Naive thymus-derived CD4-positive, alpha-beta T cell (primary cell): Measurements from ENCODE around the gene RAVER1. TPM values are rescaled to one million over a fixed set of nuclear protein-coding genes. Genes with fewer than 3 reads are reported as not detected.

Source experiments
- polyA plus RNA-seq, 2 donors: library from polyadenylated mRNA; unstranded; fragments of 300-500 nt; fragmentation: Illumina TruSeq; gene quantifications; one replicate each; pipeline ENCODE4 v1.2.3, GENCODE V29; 2021
- total RNA-seq, 6 experiments: library from RNA in 5 of 6; stranded (reverse) in 5 of 6; gene quantifications; 1 replicate in 5 of 6; 2 replicates in 1 of 6; pipeline ENCODE4 v1.2.3 and lab custom pipeline; 2021 to 2026

Gene RAVER1
- total and polyA plus RNA-seq, 7 experiments from 2014 or later = 15.6 to 81.1 (median 49.6) TPM

Other genes with a start within 250 kb of the RAVER1 start
- 100 to 1,000 TPM in 3 of 5 experiments, 10 to 100 TPM in 2; 67.8 to 112 (median 102) TPM for gene SHFL, start 247.2 kb downstream of the RAVER1 start, total RNA-seq
- gene SHFL, start 247.2 kb downstream of the RAVER1 start, polyA plus RNA-seq = 10 to 100 TPM; 37.0 to 52.0 TPM
- 1 to 10 TPM in 3 of 5 experiments, under 1 TPM in 2; 0.68 to 1.7 (median 1.0) TPM for gene ANGPTL6, start 230.9 kb downstream of the RAVER1 start, total RNA-seq
- under 1 TPM; 0.23 to 0.48 TPM for gene ANGPTL6, start 230.9 kb downstream of the RAVER1 start, polyA plus RNA-seq
- gene PPAN, start 227.2 kb downstream of the RAVER1 start, total RNA-seq = 100 to 1,000 TPM in 4 of 5 experiments, 10 to 100 TPM in 1; 87.6 to 122 (median 109) TPM
- gene PPAN, start 227.2 kb downstream of the RAVER1 start, polyA plus RNA-seq = 10 to 100 TPM; 24.9 to 46.6 TPM
- gene P2RY11, start 221.8 kb downstream of the RAVER1 start, total RNA-seq = 10 to 100 TPM; 41.0 to 89.3 (median 58.9) TPM
- 1 to 10 TPM; 2.7 to 3.1 TPM for gene P2RY11, start 221.8 kb downstream of the RAVER1 start, polyA plus RNA-seq
- gene EIF3G, start 213.6 kb downstream of the RAVER1 start, total RNA-seq = 100 to 1,000 TPM; 242 to 356 (median 328) TPM
- gene EIF3G, start 213.6 kb downstream of the RAVER1 start, polyA plus RNA-seq = 100 to 1,000 TPM; 240 to 294 TPM
- gene DNMT1, start 138.6 kb downstream of the RAVER1 start, total RNA-seq = 100 to 1,000 TPM; 175 to 334 (median 194) TPM
- 100 to 1,000 TPM; 113 to 153 TPM for gene DNMT1, start 138.6 kb downstream of the RAVER1 start, polyA plus RNA-seq
- gene S1PR2, start 102.2 kb downstream of the RAVER1 start, total RNA-seq = 1 to 10 TPM; 3.4 to 6.8 (median 5.2) TPM
- under 1 TPM; 0.64 to 0.81 TPM for gene S1PR2, start 102.2 kb downstream of the RAVER1 start, polyA plus RNA-seq
- 10 to 100 TPM; 36.8 to 70.5 (median 43.0) TPM for gene MRPL4, start 81.3 kb downstream of the RAVER1 start, total RNA-seq
- gene MRPL4, start 81.3 kb downstream of the RAVER1 start, polyA plus RNA-seq = 10 to 100 TPM; 24.9 to 34.1 TPM
- 10 to 100 TPM in 3 of 5 experiments, 1 to 10 TPM in 2; 3.6 to 47.2 (median 16.3) TPM for gene ICAM1, start 62.4 kb downstream of the RAVER1 start, total RNA-seq
- gene ICAM1, start 62.4 kb downstream of the RAVER1 start, polyA plus RNA-seq = 1 to 10 TPM; 1.2 to 3.9 TPM
- gene ICAM4, start 46.6 kb downstream of the RAVER1 start, total RNA-seq = 1 to 10 TPM in 3 of 5 experiments, under 1 TPM in 2; 0.40 to 3.7 (median 1.2) TPM
- gene ICAM4, start 46.6 kb downstream of the RAVER1 start, polyA plus RNA-seq = under 1 TPM; 0.52 to 0.55 TPM
- 1 to 10 TPM in 1 of 5 experiments, under 1 TPM in 2, not detected in 2; 0.46 to 2.4 (median 0.48) TPM for gene ICAM5, start 43.6 kb downstream of the RAVER1 start, total RNA-seq
- not detected for gene ICAM5, start 43.6 kb downstream of the RAVER1 start, polyA plus RNA-seq
- 10 to 100 TPM in 1 of 5 experiments, 1 to 10 TPM in 4; 1.2 to 11.4 (median 6.2) TPM for gene ZGLP1, start 23.7 kb downstream of the RAVER1 start, total RNA-seq
- gene ZGLP1, start 23.7 kb downstream of the RAVER1 start, polyA plus RNA-seq = under 1 TPM in 1 of 2 donors, not detected in 1; 0.22 TPM
- gene FDX2, start 17.5 kb downstream of the RAVER1 start, total RNA-seq = 10 to 100 TPM in 2 of 5 experiments, 1 to 10 TPM in 3; 5.7 to 10.5 (median 9.3) TPM
- gene FDX2, start 17.5 kb downstream of the RAVER1 start, polyA plus RNA-seq = 10 to 100 TPM; 18.3 to 19.4 TPM
- gene ICAM3, start 6.1 kb upstream of the RAVER1 start, total RNA-seq = 100 to 1,000 TPM; 165 to 202 (median 189) TPM
- gene ICAM3, start 6.1 kb upstream of the RAVER1 start, polyA plus RNA-seq = 100 to 1,000 TPM; 229 to 244 TPM
- 100 to 1,000 TPM; 224 to 346 (median 284) TPM for gene TYK2, start 47.0 kb upstream of the RAVER1 start, total RNA-seq
- 10 to 100 TPM; 45.4 to 55.6 TPM for gene TYK2, start 47.0 kb upstream of the RAVER1 start, polyA plus RNA-seq
- gene CDC37, start 70.0 kb upstream of the RAVER1 start, total RNA-seq = 100 to 1,000 TPM; 169 to 229 (median 180) TPM
- 10 to 100 TPM; 62.8 to 99.2 TPM for gene CDC37, start 70.0 kb upstream of the RAVER1 start, polyA plus RNA-seq
- 10 to 100 TPM in 2 of 5 experiments, 1 to 10 TPM in 2, under 1 TPM in 1; 0.59 to 51.8 (median 5.0) TPM for gene PDE4A, start 87.0 kb upstream of the RAVER1 start, total RNA-seq
- gene PDE4A, start 87.0 kb upstream of the RAVER1 start, polyA plus RNA-seq = 1 to 10 TPM in 1 of 2 donors, under 1 TPM in 1; 0.47 to 2.0 TPM
- 10 to 100 TPM; 12.9 to 83.6 (median 31.4) TPM for gene KEAP1, start 169.8 kb upstream of the RAVER1 start, total RNA-seq
- 10 to 100 TPM; 21.9 to 37.7 TPM for gene KEAP1, start 169.8 kb upstream of the RAVER1 start, polyA plus RNA-seq
- gene S1PR5, start 183.9 kb upstream of the RAVER1 start, total RNA-seq = 10 to 100 TPM in 1 of 5 experiments, 1 to 10 TPM in 1, under 1 TPM in 2, not detected in 1; 0.51 to 22.0 (median 3.5) TPM
- under 1 TPM; 0.53 to 0.55 TPM for gene S1PR5, start 183.9 kb upstream of the RAVER1 start, polyA plus RNA-seq
- gene ATG4D, start 210.4 kb upstream of the RAVER1 start, total RNA-seq = 10 to 100 TPM; 41.7 to 70.3 (median 56.7) TPM
- 10 to 100 TPM; 12.9 to 21.8 TPM for gene ATG4D, start 210.4 kb upstream of the RAVER1 start, polyA plus RNA-seq
- gene KRI1, start 232.5 kb upstream of the RAVER1 start, total RNA-seq = 10 to 100 TPM; 48.4 to 84.1 (median 60.4) TPM
- gene KRI1, start 232.5 kb upstream of the RAVER1 start, polyA plus RNA-seq = 10 to 100 TPM; 13.7 to 47.6 TPM
- 10 to 100 TPM; 20.5 to 73.9 (median 47.5) TPM for gene CDKN2D, start 235.4 kb upstream of the RAVER1 start, total RNA-seq
- gene CDKN2D, start 235.4 kb upstream of the RAVER1 start, polyA plus RNA-seq = 100 to 1,000 TPM in 1 of 2 donors, 10 to 100 TPM in 1; 72.9 to 102 TPM